GM19240 (cell line): ENCODE data around the gene VAMP2.

Experiments
- DNase-seq: peaks from one replicate; pipeline ENCODE4 v3.0.0; 2011; ENCODE audit warnings: low spot score; ENCODE audit not compliant: insufficient read length

Gene VAMP2

DNA sequence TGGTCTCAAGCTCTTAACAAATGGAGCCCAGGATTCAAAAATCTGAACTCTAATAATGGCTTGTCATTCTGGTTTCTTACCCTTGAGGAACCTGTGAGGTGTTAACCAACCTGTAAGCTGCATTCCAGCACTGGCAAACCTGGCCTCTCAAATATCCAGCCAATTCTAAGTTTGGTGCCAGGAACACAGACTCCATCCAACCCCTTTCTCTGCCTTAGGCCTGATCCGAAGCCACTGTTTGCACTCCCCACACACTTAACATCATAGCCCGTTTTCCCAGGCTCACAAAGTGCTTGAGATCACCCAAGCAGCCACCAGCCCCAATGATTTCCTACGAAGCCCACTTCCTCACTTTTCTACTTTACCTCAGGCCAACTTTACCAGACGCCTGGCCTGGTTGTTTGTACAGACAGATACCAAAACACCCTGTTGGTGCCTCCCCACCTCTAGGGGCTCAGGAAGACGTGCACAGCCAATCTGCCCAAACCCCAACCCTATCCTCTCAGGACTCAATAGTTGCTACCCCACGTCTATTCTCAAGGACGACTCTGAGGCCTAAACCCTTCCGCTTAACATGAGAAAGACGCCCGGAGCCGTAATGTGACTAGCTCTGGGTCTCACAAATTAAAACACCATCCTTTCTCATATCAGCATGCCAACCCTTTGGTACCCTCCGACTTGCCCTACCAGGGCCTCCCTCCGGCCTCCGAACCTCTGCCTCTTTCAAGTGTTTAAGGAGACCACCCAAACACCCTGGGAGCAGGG, 7.3 kb downstream of the VAMP2 start:
- DNase-seq, result no peak

DNA sequence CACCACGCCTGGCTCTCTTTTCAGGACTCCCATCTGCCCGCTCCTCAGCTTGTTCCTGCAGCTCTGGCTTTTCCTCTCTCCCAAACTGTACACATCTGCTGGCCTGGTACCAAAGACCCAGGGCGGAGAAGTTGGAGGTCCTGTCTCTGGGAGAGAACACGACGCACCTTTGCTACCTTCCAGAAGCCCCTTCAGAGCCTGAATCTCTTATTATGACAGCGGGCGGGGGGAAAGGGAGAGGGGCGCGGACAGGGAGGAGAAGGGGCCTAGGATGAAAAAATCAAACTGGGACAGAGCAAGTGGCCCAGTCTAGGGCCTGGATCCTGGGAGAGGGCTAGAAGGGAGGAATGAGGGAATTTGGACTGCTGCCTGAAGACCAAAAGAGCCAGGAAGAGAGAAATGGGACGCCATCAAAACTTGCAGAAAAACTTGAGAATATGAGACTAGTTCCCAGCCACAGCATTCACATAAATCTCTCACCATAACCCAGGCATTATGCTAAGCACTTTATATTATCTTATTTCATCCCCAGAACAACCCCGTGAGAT, 8.1 kb downstream of the VAMP2 start:
- DNase-seq, result no peak

DNA sequence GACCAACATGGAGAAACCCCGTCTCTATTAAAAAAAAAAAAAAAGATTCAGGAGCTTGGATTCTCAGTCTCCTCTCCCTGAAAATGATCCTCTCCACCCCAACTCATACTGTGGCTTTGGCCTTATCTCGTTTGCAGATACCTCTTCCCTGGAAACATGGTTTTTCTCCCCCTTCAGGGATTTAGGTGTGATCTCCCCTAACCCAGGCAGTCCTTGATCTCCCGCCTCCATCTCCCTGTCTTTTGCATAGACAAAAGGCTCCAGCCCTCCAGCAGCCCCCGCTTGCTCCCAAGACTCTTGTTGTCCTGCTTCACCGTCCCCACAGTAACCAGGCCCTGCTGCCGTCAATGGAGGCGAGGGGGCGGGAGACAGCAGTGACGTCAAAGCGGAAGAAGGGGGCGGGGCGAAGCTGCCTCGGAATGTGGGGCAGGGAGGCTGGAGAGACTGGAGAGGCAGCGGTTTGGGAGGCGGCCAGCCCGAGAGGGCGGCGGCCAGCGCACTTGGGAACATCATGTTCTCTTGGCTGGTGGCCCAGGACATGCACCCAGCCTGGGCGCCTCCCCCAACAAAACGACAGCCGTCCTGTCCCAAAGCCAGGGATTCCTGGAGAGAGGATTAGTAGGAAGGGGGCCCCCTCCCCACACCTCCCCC, 8.7 kb downstream of the VAMP2 start:
- no peak for DNase-seq

- no peak for DNase-seq
These were observed 9.2 kb downstream of the VAMP2 start for GRCh38 chr17:8153525-8153956.

GRCh38 chr17:8153031-8153451, 9.7 kb downstream of the VAMP2 start:
- no peak for DNase-seq

DNA sequence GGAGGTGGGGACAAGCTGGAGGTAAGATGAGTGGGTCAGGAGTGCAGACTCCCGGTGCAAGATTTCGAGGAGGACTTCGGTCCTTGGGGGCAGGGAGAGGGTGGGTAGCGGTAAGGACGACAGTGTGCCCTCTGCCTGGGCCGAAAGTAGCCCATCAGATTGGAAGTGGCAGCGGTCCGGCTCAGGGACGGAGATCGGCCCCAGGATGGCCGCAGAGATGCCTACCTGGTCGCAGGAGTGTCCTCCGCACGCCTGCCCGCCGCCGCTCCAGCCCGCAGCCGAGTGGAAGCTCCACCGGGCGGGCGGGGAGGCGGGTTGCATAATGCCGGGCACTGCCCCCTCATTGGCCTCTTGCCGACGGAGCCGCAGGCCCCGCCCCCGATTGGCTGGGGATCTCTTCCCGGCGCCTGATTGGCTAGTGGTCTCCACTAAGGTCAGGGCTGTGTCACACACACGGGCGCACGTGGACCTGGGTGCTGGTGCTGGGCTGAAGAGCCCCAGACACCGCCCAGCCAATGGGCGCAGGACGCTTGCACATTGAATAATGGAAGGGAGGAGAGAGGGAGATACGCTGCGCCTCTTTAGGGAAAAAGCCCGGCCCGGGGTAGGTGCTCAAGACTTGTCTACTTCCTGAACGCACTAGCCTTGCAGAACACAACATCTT, 10.5 kb downstream of the VAMP2 start, which contains the start of gene PER1:
Gene PER1 (minus strand): TSS at position 293 of the 664 bp plus-strand sequence. CDS start 1,698 bp downstream, outside the sequence.
- peak; percentile 62 for DNase-seq

DNA sequence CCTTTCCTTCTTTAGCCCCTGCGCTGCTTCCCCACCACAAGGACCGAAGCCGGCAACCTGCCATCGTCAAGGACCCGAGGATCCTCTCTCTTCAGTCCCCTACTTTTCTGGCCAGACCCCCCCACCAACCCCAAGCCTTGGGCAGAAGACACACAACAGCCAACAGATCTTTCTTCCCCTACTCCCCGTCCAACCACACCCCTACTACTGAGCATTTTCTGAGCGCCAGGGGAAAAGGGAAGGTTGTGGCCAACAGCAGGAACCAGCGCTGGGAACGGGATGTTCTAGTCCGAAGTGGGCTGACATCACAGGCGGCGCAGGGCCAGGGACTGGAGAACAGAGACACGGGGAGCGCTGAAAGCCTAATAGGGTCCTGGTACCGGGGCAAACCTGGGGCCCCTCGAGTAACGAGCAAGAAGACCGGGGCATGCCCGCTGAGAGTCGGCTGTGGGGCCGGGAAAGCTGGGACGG, 11.1 kb downstream of the VAMP2 start:
- DNase-seq, result no peak

GRCh38 chr17:8151120-8151640, 11.6 kb downstream of the VAMP2 start:
- peak; percentile 82 for DNase-seq

- DNase-seq, result no peak
These were observed 12.3 kb downstream of the VAMP2 start for GRCh38 chr17:8150194-8151119.

DNA sequence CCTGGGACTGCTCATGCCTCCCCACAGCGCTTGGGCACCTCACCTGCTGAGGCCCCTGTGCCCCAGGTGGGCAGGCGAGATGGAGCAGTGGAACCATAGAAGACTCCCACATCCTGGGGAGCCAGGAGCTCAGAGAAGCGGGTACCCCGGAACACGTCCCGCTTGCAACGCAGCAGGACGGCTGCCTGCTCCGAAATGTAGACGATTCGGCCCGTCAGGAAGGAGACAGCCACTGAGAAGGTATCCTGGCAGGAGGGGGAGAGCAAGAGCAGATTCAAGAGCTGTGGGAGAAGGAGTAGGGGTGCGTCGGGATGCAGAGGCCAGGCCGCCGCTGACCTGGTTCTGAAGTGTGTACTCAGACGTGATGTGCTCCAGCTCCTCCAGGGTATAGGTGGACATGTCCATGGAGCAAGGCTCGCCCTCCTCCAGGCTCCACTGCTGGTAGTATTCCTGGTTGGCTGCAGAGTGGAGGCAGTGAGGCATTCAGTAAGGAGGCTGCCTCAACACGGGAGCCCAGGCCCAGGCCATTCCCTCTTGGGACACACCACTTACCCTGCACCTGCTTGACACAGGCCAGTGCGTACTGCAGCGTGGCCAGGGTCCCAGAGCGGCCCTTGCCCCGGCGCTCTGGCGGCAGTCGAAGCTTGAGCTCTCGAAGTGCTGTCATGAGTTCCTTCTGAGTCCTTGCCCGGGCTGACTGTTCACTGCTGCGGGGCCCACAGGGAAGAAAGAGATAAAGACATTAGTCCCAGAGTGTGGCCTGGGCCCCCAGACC, 13.1 kb downstream of the VAMP2 start:
- no peak for DNase-seq

DNA sequence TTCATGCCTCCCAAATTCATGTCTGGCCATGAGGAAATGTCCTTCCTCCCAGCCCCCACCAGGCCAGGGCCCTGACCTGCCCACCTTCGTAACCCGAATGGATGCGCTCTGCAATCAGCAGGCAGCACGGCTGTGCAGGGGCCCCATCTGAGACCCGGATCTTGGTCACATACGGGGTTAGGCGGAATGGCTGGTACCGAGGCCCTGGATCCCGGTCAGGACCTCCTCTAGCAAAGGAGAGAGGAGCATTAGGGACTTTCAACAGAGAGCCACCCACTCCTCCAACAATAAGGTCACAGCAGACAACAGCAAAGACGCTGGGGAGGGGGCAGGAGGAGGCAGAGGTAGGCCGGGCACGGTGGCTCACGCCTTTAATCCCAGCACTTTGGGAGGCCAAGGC, 14.2 kb downstream of the VAMP2 start:
- DNase-seq, result no peak

- no peak for DNase-seq
These were observed 14.8 kb downstream of the VAMP2 start for GRCh38 chr17:8147805-8148404.

DNA sequence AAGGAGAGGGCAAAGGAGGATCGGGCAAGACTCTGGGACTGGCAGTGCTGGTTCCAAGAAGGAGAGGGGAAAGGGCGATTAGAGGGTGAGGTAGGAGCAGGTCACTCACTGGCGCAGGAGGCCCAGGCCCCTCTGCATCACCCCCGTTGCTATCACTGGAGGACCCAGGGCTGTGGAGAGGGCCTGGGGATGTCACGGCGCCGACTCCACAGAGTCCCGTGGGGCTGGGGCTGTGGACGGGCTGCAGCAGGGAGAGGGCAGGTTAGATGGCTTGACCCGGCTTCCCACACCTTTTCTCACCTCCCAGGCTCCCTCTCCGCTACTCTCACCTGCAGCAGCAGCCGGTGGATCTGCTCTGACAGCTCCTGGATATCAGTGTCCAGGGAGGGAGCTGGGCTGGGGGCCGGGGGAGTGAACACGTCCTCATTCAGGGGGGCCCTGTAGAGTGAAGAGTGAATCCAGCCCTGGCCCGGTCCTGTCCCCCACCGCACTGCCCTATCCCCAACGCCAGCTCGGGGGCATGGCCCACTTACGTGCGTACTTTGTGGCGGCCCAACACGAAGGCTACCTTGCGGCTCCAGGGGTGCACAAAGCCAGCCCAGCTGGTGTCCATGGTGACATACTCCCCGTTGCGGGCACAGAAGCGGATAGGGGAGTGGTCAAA, 15.5 kb downstream of the VAMP2 start:
- DNase-seq, result no peak

DNA sequence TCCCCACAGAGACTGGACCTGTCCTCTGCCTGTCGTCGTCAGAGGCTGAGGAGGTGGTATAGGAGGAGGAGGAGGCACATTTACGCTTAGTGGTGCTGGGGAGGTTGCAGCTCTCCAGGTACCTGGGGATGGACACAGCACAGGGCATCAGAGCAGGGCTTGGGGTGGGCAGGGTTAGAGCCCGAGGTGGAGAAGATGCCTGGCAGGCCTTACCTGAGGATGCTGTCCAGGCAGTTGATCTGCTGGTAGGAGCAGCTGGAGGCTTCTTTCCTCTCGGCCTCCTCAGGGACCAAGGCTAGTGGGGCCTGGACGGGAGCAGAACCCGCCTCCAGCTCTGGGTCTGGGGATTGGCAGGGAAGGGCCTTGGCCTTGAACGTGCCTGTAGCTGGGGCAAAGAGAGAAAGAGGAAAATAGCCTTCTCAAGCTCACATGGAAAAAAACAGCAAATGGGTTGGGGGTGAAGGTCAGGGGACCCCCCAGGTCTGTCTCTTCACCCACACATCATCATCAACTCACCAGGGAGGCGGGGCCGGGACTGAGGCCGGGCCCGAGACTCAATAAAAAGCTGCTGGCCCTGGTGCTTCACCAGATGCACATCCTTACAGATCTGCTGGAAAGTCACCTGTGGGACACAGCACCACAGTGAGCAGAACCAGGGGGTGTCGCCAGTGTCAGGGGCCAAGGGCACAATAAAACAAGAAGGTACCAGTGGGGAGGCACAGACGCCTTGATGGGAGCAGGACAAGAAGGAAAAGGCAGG, 16.2 kb downstream of the VAMP2 start:
- DNase-seq, result no peak

GRCh38 chr17:8145811-8146210, 16.9 kb downstream of the VAMP2 start:
- DNase-seq, result no peak

DNA sequence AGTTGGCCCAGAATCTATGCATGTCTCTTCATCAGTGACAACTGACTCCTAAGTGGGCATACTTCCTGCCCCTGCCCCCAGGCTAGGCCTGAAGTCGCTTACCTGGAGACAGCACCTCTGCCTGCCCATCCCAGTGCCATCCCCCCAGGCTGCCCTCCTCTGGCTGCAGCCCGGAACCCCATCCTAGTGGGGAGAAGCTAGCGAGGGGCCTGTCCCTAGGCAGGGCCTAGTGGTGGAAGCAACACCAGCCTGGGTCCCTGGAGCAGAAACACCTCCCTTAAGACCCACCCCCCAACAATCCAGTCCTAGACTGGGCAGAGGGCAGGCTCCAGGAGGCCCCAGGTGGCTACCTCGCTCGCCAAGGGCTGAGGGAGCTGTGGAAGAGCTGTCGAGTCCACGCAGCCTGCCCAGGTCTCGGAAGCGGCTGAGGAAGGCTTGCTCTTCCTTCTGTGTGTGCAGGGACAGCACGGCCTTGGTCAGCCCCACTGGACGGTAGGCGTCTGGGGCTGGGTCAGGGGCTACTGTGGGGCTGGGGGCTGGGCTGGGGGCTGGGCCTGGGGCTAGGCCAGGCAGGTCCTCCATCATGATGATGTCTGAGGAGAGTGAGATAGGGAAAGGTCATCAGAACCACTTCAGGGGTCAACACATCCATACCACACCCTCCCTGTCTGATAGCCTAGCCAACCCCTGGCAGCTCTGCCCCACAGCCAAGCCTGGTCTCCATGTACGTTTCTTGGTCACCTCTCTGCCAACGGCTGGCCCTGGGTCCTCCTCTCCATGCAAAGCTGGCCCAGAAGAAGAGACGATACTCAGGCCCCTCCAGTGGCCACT, 18.1 kb downstream of the VAMP2 start:
- no peak for DNase-seq
